Measurements from ENCODE around the gene CLCN7. TPM values are rescaled to one million over a fixed set of nuclear protein-coding genes. Genes with fewer than 3 reads are reported as not detected.

CLCN7 gene
- total RNA-seq, 1 donor from 2014 or later, result 53.2 TPM

DNA sequence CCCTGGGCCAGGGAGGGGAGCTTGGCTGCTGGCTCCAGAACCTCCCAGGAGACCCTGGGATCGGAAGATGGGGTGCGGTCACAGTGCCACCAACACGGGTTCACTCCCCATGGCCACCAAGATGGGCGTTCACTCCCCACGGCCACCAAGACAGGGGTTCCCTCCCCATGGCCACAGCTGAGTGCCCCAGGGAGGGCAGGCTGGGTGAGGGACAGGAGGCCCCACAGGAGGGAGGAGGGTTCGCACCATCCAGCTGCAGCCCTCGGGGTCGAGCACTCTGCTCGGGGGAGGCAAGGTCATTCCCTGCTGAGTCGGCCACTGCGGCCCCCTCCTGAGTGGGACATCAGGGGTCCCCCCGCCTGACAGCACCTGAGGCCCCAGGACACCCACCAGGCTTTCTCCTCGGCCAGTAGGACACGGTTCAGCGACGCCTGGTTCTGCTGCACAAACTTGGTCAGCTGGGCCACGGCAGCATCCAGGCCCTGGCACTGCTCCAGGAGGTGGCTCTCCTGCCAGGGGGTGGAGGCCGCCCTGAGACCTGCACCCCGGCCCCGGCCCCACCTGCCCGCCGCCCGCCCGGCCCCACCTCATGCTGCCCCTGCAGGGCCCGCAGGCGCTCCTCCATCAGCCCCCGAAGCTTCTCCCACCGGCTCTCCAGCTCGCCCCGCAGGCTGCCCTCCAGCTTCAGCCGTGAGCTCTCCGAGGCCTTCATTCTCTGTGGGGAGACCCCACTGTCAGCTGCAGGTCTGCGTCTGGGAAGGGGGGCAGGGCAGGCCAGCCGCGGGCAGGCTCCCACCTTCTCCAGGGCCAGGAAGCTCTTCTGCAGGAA lies 36.4 kb downstream of the CLCN7 start:
- no peak for DNase-seq
- intact Hi-C loops (cut with micrococcal nuclease), result no loop called here
- ATAC-seq, result no peak

DNA sequence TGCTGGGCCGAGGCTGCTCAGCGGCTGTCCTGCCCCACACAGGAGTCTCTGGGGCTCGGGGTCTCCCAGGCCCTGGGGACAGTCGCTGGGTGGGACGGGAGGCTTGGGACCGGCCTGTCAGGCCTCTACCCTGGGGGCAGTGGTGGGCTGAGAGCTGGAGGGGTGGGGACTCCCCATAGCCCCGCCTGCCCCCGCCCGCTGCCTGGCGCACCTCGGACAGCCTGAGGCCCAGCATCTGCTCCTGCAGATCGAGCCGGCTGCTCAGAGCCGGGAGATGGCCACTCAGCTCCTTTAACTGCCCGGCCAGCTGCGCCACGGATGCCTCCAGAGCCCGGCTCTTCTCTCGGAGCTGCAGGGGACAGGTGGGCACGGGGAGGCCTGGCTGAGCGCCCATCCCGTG lies 37.2 kb downstream of the CLCN7 start:
- DNase-seq, result no peak
- intact Hi-C loops (cut with micrococcal nuclease), result no loop called here
- ATAC-seq, result no peak

- ATAC-seq, result no peak
- intact Hi-C loops (cut with micrococcal nuclease), result no loop called here
These were observed 38.0 kb downstream of the CLCN7 start for GRCh38 chr16:1436731-1437355.

GRCh38 chr16:1435921-1436697 lies 38.7 kb downstream of the CLCN7 start:
- no peak for ATAC-seq
- intact Hi-C loops (cut with micrococcal nuclease), result no loop called here
- DNase-seq, result no peak

More at GRCh38 chr16:1436731-1437355, 38.0 kb downstream of the CLCN7 start:
- DNase-seq, result no peak

DNA sequence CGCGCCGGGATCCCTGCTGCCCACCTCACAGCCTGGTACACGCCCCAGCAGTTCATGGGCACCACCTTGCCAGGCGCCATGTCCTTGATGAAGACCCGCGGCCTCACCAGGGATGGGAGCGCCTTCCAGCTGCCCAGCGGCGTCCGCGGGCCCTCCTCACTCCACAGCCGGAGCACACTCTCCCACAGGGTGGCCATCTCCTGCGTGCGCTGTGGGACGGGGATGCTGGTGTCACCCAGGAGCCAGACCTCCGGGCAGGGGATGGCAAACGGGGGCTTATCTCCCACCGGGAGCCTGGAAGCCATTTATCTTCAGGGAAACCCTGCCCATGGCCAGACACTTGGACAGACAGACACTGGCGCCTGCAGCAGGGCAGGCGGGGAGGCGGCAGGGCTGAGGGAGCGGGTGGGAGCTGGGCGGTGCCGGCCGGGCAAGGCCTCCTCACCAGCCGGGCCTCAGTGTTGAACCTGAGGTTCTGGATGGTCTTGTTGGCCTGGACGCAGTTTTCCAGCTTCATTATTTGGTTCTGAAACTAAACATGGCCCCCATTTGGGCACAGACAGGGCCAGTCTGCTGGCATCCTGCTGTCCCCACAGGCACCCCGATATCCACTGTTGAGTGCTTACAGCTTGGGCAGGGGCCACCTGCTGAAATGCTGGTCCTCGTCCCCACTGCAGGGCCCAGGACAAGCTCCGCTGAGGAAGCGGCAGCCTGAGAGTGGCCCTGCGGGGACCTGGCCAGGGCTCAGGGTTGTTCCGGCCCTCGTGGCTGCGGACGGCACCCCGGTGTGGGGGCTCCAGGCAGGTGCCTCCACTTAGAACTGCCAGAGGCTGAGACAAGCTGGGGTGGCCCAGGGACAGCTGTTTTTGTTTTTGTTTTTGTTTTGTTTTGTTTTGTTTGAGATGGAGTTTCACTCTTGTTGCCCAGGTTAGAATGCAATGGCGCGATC lies 39.9 kb downstream of the CLCN7 start:
- no peak for DNase-seq
- ATAC-seq, result no peak
- intact Hi-C loops (cut with micrococcal nuclease), result no loop called here

GRCh38 chr16:1433756-1434155 lies 41.1 kb downstream of the CLCN7 start:
- ATAC-seq (no peak), DNase-seq (no peak)
- intact Hi-C loops (cut with micrococcal nuclease), result no loop called here

GRCh38 chr16:1433263-1433560 lies 41.6 kb downstream of the CLCN7 start:
- intact Hi-C loops (cut with micrococcal nuclease), result no loop called here
- no peak for DNase-seq
- ATAC-seq, result no peak

- DNase-seq (no peak), ATAC-seq (peak; percentile 15)
- intact Hi-C loops (cut with micrococcal nuclease), result no loop called here
These were observed 42.2 kb downstream of the CLCN7 start for GRCh38 chr16:1432388-1433262.

- no peak for DNase-seq
- intact Hi-C loops (cut with micrococcal nuclease), result no loop called here
- no peak for ATAC-seq
These were observed 43.1 kb downstream of the CLCN7 start for GRCh38 chr16:1431497-1432270.

DNA sequence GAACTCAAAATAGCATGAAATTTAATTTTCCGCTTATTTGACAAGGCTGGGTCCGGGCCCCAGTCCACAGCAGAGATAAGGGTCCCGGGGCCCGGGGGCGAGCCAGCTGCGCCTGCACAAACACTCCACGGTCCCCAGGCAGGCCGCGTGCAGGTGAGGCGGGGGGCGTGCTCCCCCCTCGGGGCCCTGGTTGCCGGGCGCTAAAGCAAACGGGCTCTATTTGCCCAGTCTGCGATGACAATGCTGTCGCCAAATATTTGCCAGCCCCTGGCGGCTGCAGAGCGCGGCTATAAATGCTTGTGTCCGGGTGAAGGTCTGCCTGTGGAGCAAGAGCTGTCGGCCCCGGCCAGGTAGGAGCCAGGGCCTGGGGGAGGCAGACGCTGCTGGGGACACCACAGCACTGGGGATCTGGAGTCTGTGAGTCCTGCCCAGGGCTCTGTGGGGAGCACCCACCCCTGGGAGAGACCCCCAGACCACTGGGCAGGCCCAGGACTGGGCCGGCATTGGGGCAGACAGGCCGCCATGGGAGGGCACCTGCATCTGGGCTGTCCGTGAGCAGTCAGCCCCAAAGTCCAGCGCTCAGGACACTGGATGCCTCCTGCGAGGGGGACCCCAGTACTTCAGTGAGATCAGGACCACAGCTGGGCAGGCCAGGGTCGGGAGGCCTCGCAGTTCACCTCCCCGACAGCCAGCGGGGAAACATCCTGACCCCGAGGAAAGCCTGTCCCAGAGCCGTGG lies 43.9 kb downstream of the CLCN7 start, which contains the start of gene PERCC1:
Gene PERCC1, plus strand, starts transcription at position 320 of the 738 bp plus-strand sequence. CDS start 1,516 bp downstream, outside the sequence.
- no peak for ATAC-seq
- intact Hi-C loops (cut with micrococcal nuclease), result no loop called here
- DNase-seq, result no peak

DNA sequence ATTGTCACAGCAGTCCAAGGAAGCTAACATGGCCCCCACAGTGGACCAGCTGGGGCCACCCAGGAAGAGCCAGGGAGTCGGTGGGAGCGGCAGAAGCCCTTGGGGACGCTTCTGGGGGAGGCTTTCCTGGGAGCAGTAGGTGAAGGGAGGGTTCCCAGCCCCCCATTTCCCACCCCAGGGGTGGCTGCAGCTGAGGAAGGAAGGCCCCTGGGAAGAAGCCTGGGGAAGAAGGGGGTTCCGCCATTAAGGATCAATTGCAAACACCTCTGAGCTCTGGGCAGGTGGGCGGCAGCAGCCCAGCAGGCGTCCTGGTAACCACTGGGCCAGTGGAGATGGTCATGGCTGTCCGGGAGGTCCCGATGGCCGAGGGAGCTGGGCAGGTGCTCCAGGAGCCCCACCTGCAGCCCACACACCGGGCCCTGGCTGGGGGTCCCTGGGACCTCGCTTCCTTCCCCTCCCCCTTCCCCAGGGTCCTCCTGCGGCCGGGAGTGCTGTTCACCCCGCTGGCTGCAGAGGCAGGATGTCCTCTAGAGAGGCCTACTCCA lies 44.5 kb downstream of the CLCN7 start:
- DNase-seq (no peak), ATAC-seq (no peak)
- intact Hi-C loops (cut with micrococcal nuclease), result no loop called here

DNA sequence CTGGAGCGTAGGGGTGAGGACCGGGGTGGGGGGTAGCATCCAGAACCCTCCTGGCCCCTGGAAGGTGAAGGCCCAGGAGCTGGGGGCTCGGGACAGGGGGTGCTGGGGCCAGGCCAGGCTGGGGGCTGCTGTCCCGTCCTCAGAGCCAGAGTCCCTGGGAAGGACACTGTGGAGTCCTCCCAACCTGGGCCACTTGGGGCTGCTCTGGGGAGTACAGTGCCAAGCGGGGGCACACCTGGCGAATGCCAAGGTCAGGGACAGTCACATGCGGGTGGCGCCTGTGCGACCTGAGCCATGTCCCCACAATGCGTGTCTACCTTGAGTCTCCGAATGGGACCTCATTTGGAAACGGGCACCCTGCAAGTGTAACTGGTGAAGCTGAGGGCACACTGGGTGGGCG lies 45.2 kb downstream of the CLCN7 start:
- ATAC-seq, result no peak
- DNase-seq, result no peak
- intact Hi-C loops (cut with micrococcal nuclease), result no loop called here

DNA sequence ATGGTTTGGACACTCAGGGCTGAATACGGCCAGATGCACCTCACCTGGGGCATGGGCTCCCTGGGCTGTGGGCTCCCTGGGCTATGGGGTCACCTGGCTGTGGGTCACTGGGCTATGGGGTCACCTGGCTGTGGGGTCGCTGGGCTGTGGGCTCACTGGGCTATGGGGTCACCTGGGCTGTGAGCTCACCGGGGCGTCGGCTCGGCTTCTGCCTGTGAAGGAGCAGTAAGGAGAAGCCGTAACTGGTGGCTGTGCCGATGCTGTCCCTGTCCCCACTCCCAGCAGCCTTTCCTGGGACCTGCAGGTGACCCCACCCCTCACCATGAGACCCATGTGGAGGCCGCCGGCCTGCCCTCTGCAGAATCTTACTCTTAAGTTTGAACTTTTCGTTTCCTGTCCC lies 45.8 kb downstream of the CLCN7 start:
- no peak for DNase-seq
- no peak for ATAC-seq
- intact Hi-C loops (cut with micrococcal nuclease), result no loop called here

- peak; percentile 65 for DNase-seq
- intact Hi-C loops (cut with micrococcal nuclease), result no loop called here
- peak; percentile 45 for ATAC-seq
These were observed 46.3 kb downstream of the CLCN7 start for GRCh38 chr16:1428511-1428910.

DNA sequence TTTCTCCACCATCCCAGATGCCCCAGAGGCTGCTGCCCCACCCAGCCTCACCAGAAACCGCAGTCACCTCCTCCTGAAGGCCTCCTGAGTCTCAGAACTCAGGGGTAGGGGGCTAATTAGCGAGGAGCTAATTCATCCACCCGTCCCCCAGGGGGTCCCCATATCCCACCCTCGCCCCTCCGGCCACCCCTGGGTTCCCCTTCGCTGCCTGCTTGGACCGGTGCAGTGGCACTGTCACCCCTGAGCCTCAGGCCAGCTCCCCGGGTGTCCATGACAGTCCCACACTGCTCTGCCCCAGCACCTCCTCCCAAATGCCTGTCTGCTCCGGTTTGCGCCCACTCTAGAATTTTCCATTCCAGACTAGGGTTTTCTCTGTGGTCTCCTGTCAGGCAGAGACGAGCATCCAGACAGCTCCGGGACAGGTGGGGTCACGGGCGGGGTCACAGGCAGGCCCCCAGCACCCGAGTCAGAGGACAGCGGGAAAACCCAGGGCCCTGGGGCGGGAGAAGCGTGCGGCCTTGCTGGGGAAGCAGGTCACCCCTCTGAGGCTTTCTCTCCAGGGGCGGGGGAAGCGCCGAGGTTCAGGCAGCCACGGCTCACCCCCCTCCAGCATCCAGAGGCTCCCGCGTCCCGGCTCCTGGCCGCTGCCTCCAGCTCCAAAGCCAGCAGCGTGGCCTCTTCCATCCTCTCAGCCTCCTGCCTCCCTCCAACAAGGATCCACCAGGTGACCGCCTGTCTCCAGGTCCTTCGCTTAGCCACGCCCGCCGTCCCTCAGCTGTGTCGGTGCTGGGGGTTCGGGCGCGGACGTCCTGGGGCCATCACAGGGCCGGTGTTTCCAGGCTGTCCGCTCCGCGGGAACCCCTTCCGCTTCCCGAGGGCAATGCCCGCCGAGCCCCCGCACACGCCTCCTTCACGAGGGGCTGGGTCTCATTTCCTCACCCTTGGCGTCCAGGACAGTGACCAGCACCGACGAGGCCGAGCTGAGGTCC lies 47.1 kb downstream of the CLCN7 start:
- intact Hi-C loops (cut with micrococcal nuclease), result no loop called here
- ATAC-seq, result no peak
- no peak for DNase-seq

All from left ventricle myocardium superior (tissue), 1 donor.